ENCODE measurements around the gene RNASEH2A.

Gene RNASEH2A

DNA sequence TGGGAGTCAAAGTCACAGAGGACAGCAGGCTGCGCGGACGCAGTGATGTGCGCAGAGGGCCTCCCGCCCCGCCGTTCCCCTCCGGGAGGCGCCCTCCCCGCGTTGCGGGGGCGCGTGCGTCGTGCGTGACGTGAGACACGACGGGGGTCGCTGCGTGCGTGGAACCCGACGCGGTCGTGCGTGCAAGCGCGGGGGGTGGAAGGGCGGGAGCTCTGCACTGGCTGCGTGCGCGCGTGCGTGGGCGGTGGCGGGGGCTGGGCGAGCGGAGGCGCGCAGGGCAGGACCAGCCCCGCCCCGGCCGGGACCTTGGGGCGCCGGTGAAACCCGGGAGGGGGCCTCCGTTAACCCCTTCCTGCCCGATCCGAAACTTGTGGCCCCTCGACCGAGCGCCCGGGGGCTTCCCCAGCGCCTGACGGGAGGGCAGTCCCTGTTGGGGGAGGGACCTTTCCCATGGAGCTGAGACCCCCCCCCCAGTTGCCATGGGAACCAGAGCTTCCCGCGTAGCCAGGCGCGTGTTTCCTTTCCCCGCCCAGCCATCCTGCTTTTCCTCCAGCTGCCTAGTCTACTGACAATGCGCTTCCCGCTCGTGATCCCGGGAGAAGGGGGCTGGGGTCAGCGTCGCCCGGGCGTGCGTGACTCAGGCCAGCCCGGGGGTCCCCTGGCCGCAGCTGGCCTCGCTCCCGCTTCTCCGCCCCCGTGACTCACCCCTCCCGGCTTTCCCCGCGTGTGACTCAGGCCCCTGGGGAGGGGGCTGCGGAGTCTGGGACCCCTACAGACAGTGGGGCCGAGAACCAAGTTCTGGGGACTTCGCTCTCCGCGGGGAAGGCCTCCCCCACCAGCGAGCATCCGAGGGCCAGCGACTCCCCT is 23.7 kb upstream of the RNASEH2A start:
- DNase-seq (ENCODE audit: low read depth in 2 of 2): peak; percentile 82 to 84

DNA sequence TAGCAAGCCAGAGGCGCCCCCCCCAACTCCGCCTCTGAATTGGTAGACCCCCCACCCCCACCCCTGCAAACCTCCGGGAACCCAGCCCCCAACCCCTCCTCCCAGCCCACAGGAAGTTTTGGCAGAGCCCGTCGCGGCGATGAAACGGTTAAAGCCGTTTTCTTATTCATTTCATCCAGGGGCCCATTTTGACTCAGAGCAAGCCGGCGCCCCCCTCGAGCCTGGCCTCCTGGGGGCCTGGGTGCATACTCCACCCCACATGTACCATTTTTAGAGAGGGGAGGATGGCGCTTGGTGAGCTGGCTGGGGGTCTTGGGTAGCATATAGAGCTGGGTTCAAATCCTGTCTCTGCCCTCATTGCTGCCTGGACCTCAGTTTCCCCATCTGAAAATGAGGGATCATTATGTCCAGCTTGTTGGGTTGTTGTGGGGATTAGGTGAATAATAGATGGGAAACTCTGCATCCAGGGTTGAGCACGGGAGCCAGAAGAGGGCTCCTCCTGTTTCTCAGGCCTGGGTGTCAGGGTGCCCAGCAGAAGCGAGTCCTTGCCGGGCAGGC is 23.0 kb upstream of the RNASEH2A start:
- DNase-seq (ENCODE audit: low read depth in 2 of 2): no peak

- DNase-seq (ENCODE audit: low read depth in 2 of 2): no peak
Observed at GRCh38 chr19:12783849-12784393, 22.5 kb upstream of the RNASEH2A start.

- DNase-seq (ENCODE audit: low read depth in 2 of 2): no peak
Observed at GRCh38 chr19:12784394-12784870, 22.0 kb upstream of the RNASEH2A start.

GRCh38 chr19:12784871-12785430 is 21.4 kb upstream of the RNASEH2A start:
- no peak for DNase-seq (ENCODE audit: low read depth in 2 of 2)

- no peak for DNase-seq (ENCODE audit: low read depth in 2 of 2)
Observed at GRCh38 chr19:12785431-12786031, 20.9 kb upstream of the RNASEH2A start.

GRCh38 chr19:12786141-12786870 is 20.1 kb upstream of the RNASEH2A start:
- no peak for DNase-seq (ENCODE audit: low read depth in 2 of 2)

- no peak for DNase-seq (ENCODE audit: low read depth in 2 of 2)
Observed at GRCh38 chr19:12786952-12787351, 19.4 kb upstream of the RNASEH2A start.

GRCh38 chr19:12787458-12787857 is 18.9 kb upstream of the RNASEH2A start:
- no peak for DNase-seq (ENCODE audit: low read depth in 2 of 2)

DNA sequence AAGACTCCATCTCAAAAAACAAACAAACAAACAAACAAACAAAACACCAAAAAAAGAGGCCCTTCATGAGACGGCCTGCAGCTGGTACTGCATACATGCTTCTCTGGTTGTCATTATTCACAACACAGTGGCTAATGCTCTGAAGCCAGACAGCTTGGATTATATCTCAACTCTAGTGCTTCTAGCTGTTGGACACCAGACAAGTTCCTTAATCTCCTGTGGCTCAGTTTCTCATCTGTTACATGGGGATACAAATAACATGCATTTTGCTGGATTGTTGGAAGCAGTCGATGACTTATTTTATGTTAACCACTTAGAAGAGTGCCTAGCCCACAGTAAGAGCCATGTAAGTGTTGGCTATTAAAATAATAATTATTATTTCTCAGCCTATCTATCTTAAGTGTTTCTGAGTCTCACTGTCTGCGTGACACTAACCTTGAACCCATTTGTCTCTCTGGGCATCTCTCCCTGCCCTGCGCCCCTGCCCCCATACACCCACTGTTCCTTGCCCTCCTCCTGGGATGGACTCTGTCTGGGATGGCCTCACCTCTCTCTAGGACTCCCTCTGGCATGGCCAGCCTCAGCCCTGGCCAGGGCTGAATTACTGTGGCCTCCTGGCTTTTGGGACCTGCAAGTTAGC is 18.2 kb upstream of the RNASEH2A start:
- DNase-seq (ENCODE audit: low read depth in 2 of 2): no peak

DNA sequence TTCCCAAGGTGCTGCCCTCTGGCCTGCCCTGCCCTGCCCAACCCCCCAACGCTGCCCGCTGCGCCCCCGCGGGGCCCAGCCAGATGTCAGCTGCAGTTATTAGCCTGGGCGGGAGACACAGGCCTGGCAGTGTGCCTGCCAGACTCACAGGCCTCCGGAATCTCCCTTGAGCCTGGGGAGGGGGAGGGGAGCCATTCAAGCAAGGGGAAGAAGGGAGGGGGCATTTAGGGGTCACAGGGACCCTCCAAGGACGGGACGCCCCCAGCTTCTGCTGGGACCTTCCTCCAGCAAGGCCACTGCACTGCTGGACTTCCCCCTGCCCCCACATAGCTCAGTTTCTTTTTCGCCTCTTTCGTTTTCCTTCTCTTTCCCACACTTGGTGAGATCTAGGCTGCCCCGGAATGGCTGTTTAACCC is 17.7 kb upstream of the RNASEH2A start:
- no peak for DNase-seq (ENCODE audit: low read depth in 2 of 2)

DNA sequence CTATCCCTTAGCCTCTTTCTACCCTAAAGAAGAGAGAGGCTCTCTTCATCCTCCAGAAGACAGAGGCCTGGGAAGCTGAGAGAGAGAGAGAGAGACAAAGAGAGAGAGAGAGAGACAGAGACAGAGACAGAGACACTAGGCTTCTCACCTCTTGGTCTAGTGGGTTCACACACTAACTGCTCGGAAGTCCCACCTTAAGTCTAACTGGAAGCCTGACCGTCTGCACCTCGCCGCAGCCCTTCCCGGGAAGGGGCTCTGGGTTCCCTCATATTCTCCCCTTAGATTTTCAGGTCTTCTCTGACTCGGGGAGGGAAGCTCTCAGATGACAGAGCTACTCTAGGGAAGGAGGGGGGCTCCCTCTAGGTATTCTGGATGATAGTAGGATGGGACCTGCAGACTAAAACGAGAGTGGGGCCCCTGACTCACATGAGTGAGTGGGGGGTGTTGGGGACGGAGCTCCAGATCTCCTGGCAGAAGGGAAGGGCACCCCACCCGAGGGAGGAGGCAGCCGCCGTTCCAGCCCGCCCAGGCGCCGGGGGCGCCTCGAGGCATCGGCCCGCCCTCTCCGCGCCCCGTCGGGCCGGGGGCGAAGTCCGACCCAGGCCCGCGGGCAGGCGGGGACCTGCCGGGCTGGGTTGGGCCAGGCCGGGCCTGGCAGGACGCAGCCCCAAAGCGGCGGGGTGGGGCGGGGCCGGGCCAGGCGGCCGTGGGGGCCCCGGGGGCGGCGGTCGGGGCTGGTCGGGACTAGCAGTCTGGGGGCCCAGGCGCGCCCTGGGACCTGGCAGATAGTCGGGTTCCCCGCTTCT is 17.1 kb upstream of the RNASEH2A start:
- DNase-seq (ENCODE audit: low read depth in 2 of 2): no peak

DNA sequence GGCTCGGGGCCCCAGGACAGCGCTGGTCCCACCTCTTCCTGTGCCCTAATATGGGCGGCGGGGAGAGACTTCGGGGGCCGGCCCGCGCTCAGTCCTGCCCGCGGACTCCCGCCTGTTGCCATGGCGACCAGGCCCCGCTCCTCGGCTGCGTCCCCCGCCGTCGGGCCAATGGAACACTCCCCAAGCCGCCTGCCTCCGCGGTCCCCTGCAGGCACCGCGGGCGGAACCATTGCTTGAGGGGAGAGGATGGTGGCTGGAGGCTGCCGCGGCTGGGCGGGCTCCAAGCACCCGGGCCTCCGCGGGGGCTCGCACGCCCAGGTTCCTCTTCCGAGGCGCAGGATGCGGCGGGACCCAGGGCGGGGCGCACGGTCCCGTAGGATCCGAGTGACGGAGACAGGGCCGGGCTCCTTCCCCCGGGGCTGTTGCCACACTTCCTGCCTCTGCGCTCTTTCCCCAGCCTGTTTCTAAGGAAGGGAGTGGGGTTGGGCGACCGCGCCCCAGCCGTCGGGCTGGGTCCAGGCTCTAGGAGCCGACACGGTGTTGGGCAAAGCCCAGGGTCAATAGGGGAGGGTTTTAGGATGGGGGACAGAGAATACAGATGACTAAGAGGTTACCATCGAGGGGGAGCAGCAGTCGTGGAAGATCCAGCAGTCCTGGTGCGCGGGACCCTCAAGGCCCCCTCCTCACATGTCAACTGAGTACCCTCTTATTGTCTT is 16.3 kb upstream of the RNASEH2A start:
- peak; percentile 75 to 85 for DNase-seq (ENCODE audit: low read depth in 2 of 2)

GRCh38 chr19:12790628-12791344 is 15.6 kb upstream of the RNASEH2A start:
- no peak for DNase-seq (ENCODE audit: low read depth in 2 of 2)

GRCh38 chr19:12791345-12792050 is 14.9 kb upstream of the RNASEH2A start, which contains the start of gene JUNB:
JUNB (plus strand) TSS chr19:12791486; CDS start chr19:12791772, 286 bp downstream.
- peak; percentile 92 to 95 for DNase-seq (ENCODE audit: low read depth in 2 of 2)

- DNase-seq (ENCODE audit: low read depth in 2 of 2): peak; percentile 71 to 74
Observed at GRCh38 chr19:12792051-12792852, 14.1 kb upstream of the RNASEH2A start.

- DNase-seq (ENCODE audit: low read depth in 2 of 2): no peak
Observed at GRCh38 chr19:12792853-12793289, 13.5 kb upstream of the RNASEH2A start.
